ENCODE measurements around the gene LPP. TPM values are rescaled to one million over a fixed set of nuclear protein-coding genes. Genes with fewer than 3 reads are reported as not detected.
A peak's percentile ranks its signal among the peaks of the same experiment; 100 is the strongest.
"Not testable (repeated sequence)": the region's sequence is repeated elsewhere in the genome, so short reads cannot be mapped to it uniquely, and the experiment has no call there.

Gene LPP
- total and polyA plus RNA-seq, 4 donors, result 11.1 to 219 (median 66.5) TPM

DNA sequence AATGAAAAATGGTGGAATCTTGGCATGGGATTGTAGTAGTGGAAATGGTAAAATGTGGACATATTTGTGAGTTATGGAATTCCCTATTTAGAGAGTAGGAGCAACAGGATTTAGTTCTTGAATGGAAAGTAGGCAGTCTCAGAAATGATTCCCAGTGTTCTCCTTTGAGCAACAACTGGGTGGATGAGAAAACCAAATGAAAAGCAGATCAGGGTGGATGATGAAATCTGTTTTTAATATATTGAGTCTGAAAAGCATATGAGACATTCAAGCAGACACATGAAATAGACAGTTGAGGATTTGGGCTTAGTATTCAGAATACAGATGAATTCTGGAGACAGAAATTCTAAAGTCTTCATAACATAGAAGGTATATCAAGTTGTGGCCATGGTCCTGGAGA is 451.3 kb downstream of the LPP start:
- peaks cover 0 to 5% (median 0%) of the 10 kb centered on the region in 4 donors for H3K9me3 ChIP-seq (ENCODE audit: control insufficient read depth in 4 of 4, insufficient read depth in 3 of 4, low read length in 3 of 4)
- DNase-seq (no peak), ATAC-seq (ENCODE audit: insufficient read depth, low FRiP score) (no peak)
- no peak overlapping the region for H3K27ac ChIP-seq (ENCODE audit: low read depth in 1 of 2, low read length in 1 of 2)
- TF ChIP-seq, protein P1, sequence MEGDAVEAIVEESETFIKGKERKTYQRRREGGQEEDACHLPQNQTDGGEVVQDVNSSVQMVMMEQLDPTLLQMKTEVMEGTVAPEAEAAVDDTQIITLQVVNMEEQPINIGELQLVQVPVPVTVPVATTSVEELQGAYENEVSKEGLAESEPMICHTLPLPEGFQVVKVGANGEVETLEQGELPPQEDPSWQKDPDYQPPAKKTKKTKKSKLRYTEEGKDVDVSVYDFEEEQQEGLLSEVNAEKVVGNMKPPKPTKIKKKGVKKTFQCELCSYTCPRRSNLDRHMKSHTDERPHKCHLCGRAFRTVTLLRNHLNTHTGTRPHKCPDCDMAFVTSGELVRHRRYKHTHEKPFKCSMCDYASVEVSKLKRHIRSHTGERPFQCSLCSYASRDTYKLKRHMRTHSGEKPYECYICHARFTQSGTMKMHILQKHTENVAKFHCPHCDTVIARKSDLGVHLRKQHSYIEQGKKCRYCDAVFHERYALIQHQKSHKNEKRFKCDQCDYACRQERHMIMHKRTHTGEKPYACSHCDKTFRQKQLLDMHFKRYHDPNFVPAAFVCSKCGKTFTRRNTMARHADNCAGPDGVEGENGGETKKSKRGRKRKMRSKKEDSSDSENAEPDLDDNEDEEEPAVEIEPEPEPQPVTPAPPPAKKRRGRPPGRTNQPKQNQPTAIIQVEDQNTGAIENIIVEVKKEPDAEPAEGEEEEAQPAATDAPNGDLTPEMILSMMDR (IDR thresholded peaks at IDR 0.05; ENCODE audit: control extremely low read depth, extremely low read depth), result no peak
- H3K4me1 ChIP-seq (ENCODE audit: control insufficient read depth in 5 of 5, insufficient read depth in 5 of 5, low read length in 5 of 5), result peaks cover 0 to 13% (median 0%) of the 10 kb centered on the region in 5 donors
- H3K9ac ChIP-seq (ENCODE audit: insufficient read depth in 1 of 2, low read length in 2 of 2), result no peak overlapping the region
- no peak overlapping the region for H3K4me3 ChIP-seq
- H3K36me3 ChIP-seq (ENCODE audit: control insufficient read depth in 4 of 4, insufficient read depth in 4 of 4, low read length in 4 of 4), result peaks cover 10 to 12% (median 11%) of the 10 kb centered on the region in 4 donors
- no peaks in the 10 kb centered on the region for H3K27me3 ChIP-seq (ENCODE audit: control insufficient read depth in 3 of 3, insufficient read depth in 3 of 3, low read length in 2 of 3)

DNA sequence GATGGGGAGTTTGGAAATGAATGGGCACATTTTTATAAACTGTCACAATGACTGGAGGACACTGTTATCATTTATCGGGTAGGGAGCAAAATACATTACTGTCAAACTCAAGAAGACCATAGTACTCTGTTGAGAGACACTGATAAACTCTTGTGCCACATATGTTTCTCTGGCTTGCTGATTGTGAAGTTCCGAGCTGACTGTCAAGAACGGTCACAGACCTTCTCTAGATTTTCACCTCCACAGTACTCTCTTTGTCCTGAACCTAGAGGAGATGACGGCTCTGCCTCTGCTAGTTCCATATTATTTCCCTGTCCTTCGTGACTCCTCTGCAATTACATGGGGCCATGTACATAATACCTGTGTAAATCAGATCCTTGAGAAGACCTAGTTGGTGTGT is 451.9 kb downstream of the LPP start:
- H3K27ac ChIP-seq (ENCODE audit: low read depth in 1 of 2, low read length in 1 of 2), result peak overlapping the region in 1 of 2 donors; percentile 57

DNA sequence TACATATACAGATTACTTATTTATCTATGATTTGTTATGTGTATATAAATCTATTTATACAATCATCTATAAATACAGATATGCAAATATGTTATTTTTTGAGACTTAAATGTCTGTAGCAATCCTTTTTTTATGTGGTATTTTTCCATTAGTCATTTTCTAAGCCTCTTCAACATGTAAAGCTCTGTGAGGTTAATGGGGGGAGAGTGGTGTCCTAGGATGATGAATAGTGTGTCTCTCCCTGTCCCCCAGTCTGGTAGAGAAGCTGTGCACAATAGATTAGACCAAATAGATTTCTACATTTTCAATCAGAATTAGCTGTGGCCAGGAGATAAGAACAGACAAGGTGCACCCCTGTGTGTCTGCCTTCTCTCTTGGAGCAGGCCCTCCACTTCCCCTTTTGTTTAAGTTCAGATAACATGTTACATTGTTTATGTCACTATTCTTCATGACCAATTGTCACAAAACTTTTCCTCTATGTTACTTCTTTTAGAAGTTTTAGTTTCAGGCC is 453.9 kb downstream of the LPP start:
- H3K36me3 ChIP-seq (ENCODE audit: control insufficient read depth in 4 of 4, insufficient read depth in 4 of 4, low read length in 4 of 4), result peaks cover 11 to 17% (median 12%) of the 10 kb centered on the region in 4 donors
- TF ChIP-seq, protein P1 (IDR thresholded peaks at IDR 0.05; ENCODE audit: control extremely low read depth, extremely low read depth), result no peak
- H3K9ac ChIP-seq (ENCODE audit: insufficient read depth in 1 of 2, low read length in 2 of 2), result no peak overlapping the region
- DNase-seq (no peak), ATAC-seq (ENCODE audit: insufficient read depth, low FRiP score) (no peak)
- H3K4me3 ChIP-seq, result no peak overlapping the region
- peaks cover 0 to 13% (median 0%) of the 10 kb centered on the region in 5 donors for H3K4me1 ChIP-seq (ENCODE audit: control insufficient read depth in 5 of 5, insufficient read depth in 5 of 5, low read length in 5 of 5)
- H3K9me3 ChIP-seq (ENCODE audit: control insufficient read depth in 4 of 4, insufficient read depth in 3 of 4, low read length in 3 of 4), result peaks cover 0 to 5% (median 0%) of the 10 kb centered on the region in 4 donors
- H3K27ac ChIP-seq (ENCODE audit: low read depth in 1 of 2, low read length in 1 of 2), result no peak overlapping the region
- no peaks in the 10 kb centered on the region for H3K27me3 ChIP-seq (ENCODE audit: control insufficient read depth in 3 of 3, insufficient read depth in 3 of 3, low read length in 2 of 3)

More for the DNA sequence above, 451.9 kb downstream of the LPP start:
- H3K9me3 ChIP-seq (ENCODE audit: control insufficient read depth in 4 of 4, insufficient read depth in 3 of 4, low read length in 3 of 4), result peaks cover 0 to 5% (median 0%) of the 10 kb centered on the region in 4 donors
- 92 to 94% methylated on average over 5 of the region's 5 CpGs for WGBS, 2 donors
- peaks cover 11 to 17% (median 12%) of the 10 kb centered on the region in 4 donors for H3K36me3 ChIP-seq (ENCODE audit: control insufficient read depth in 4 of 4, insufficient read depth in 4 of 4, low read length in 4 of 4)
- no peak for DNase-seq
- no peak overlapping the region for H3K9ac ChIP-seq (ENCODE audit: insufficient read depth in 1 of 2, low read length in 2 of 2)
- peaks cover 0 to 13% (median 0%) of the 10 kb centered on the region in 5 donors for H3K4me1 ChIP-seq (ENCODE audit: control insufficient read depth in 5 of 5, insufficient read depth in 5 of 5, low read length in 5 of 5)
- H3K4me3 ChIP-seq, result no peak overlapping the region
- TF ChIP-seq, protein P1 (IDR thresholded peaks at IDR 0.05; ENCODE audit: control extremely low read depth, extremely low read depth), result no peak
- ATAC-seq (ENCODE audit: insufficient read depth, low FRiP score), result no peak
- no peaks in the 10 kb centered on the region for H3K27me3 ChIP-seq (ENCODE audit: control insufficient read depth in 3 of 3, insufficient read depth in 3 of 3, low read length in 2 of 3)

DNA sequence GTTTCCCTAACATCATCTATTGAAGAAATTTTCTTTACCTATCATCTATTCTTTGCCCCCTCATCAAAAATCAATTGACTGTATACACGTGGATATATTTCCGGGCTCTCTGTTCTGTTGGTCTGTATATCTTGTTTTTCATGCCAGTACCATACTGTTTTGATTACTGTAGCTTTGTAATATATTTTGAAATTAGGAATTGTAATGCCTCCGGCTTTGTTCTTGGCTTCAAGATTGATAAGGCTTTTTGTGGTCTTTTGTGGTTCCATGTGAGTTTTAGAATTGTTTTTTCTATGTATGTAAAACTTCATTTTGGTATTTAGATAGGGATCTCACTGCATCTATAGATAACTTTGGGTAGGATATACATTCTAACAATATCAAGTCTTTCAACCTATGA is 454.4 kb downstream of the LPP start:
- no peak overlapping the region for H3K4me3 ChIP-seq
- ATAC-seq (ENCODE audit: insufficient read depth, low FRiP score) (no peak), DNase-seq (no peak)
- TF ChIP-seq, protein P1 (IDR thresholded peaks at IDR 0.05; ENCODE audit: control extremely low read depth, extremely low read depth), result no peak
- WGBS, 2 donors, result 98 to 99% methylated on average over 3 of the region's 3 CpGs
- no peak overlapping the region for H3K9ac ChIP-seq (ENCODE audit: insufficient read depth in 1 of 2, low read length in 2 of 2)
- no peak overlapping the region for H3K27ac ChIP-seq (ENCODE audit: low read depth in 1 of 2, low read length in 1 of 2)
- H3K36me3 ChIP-seq (ENCODE audit: control insufficient read depth in 4 of 4, insufficient read depth in 4 of 4, low read length in 4 of 4), result peaks cover 11 to 17% (median 12%) of the 10 kb centered on the region in 4 donors
- H3K4me1 ChIP-seq (ENCODE audit: control insufficient read depth in 5 of 5, insufficient read depth in 5 of 5, low read length in 5 of 5), result peaks cover 0 to 13% (median 0%) of the 10 kb centered on the region in 5 donors
- no peaks in the 10 kb centered on the region for H3K27me3 ChIP-seq (ENCODE audit: control insufficient read depth in 3 of 3, insufficient read depth in 3 of 3, low read length in 2 of 3)
- H3K9me3 ChIP-seq (ENCODE audit: control insufficient read depth in 4 of 4, insufficient read depth in 3 of 4, low read length in 3 of 4), result peaks cover 0 to 5% (median 0%) of the 10 kb centered on the region in 4 donors

DNA sequence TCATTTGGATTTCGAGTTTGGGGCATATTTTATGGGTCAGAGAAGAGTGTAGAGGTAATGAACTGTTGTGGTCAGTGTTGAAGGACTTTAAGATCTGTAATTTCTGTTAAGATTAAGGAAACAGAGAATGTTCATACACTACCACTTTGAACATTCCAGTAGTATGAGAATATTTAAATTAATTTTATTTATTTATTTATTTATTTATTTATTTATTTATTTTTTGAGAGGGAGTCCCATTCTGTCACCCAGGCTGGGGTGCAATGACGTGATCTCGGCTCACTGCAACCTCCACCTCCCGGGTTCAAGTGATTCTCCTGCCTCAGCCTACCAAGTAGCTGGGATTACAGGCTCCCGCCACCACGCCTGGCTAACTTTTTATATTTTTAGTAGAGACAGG is 459.8 kb downstream of the LPP start:
- ATAC-seq (ENCODE audit: insufficient read depth, low FRiP score); H3K9me3 ChIP-seq (ENCODE audit: control insufficient read depth in 4 of 4, insufficient read depth in 3 of 4, low read length in 3 of 4); H3K9ac ChIP-seq (ENCODE audit: insufficient read depth in 1 of 2, low read length in 2 of 2): not testable (repeated sequence)

More for the DNA sequence above, 459.8 kb downstream of the LPP start:
- not testable (repeated sequence) for H3K4me3 ChIP-seq; H3K27ac ChIP-seq (ENCODE audit: low read depth in 1 of 2, low read length in 1 of 2); H3K4me1 ChIP-seq (ENCODE audit: control insufficient read depth in 5 of 5, insufficient read depth in 5 of 5, low read length in 5 of 5); H3K27me3 ChIP-seq (ENCODE audit: control insufficient read depth in 3 of 3, insufficient read depth in 3 of 3, low read length in 2 of 3); DNase-seq
- peaks cover 11 to 17% (median 12%) of the 10 kb centered on the region in 4 donors for H3K36me3 ChIP-seq (ENCODE audit: control insufficient read depth in 4 of 4, insufficient read depth in 4 of 4, low read length in 4 of 4)
- WGBS, 2 donors, result 96 to 97% methylated on average over 6 of the region's 6 CpGs
